Gastrocnemius medialis (tissue), 4 donors: ENCODE measurements around the gene DCBLD2. TPM values are rescaled to one million over a fixed set of nuclear protein-coding genes. Genes with fewer than 3 reads are reported as not detected.

Experiments used
- ATAC-seq, 2 donors: fragments of 150-250 bp; one replicate each; pipeline ENCODE4 v1.9.1; 2016
- DNase-seq, 2 donors: peaks; one replicate each; pipeline ENCODE4 v3.0.0-alpha.2; 2019
- H3K27ac ChIP-seq, 4 donors: fragments of 200-600 bp; sonication (generic); 1 replicate in 1 of 4; 2 replicates in 3 of 4; pipeline ENCODE4 v1.5.1; 2016 to 2018; ENCODE audit warnings: mild to moderate bottlenecking in 2 of 4, moderate library complexity in 1 of 4
- H3K27me3 ChIP-seq, 3 donors: fragments of 200-600 bp; sonication (generic) in 2 of 3; 1 replicate in 1 of 3; 2 replicates in 2 of 3; pipeline versions ENCODE4 v1.5.1 to v1.6.0; 2016 to 2019; ENCODE audit warnings: mild to moderate bottlenecking in 1 of 3, moderate library complexity in 1 of 3
- H3K36me3 ChIP-seq, 2 donors: fragments of 200-600 bp; sonication (generic) in 1 of 2; one replicate each; pipeline ENCODE4 v1.5.1; 2017 to 2018
- H3K4me1 ChIP-seq, 2 donors: fragments of 200-600 bp; sonication (generic) in 1 of 2; one replicate each; pipeline ENCODE4 v1.5.1; 2016 to 2017; ENCODE audit warnings: mild to moderate bottlenecking in 2 of 2
- H3K4me3 ChIP-seq, 4 donors: fragments of 200-600 bp; sonication (generic) in 3 of 4; 1 replicate in 1 of 4; 2 replicates in 3 of 4; pipeline ENCODE4 v1.5.1; 2016 to 2019; ENCODE audit warnings: mild to moderate bottlenecking in 2 of 4
- H3K9me3 ChIP-seq, 3 donors: fragments of 200-600 bp; sonication (generic) in 2 of 3; 1 replicate in 1 of 3; 2 replicates in 2 of 3; pipeline ENCODE4 v1.5.1; 2016 to 2019
- CTCF ChIP-seq, 5 experiments: fragments of 450-650 bp in 3 of 5; fragments of 200-600 bp in 2 of 5; sonication (generic) in 2 of 5; IDR thresholded peaks in 4 of 5; conservative IDR thresholded peaks in 1 of 5; 1 replicate in 4 of 5; 2 replicates in 1 of 5; pipeline ENCODE4 v1.5.1; 2016 to 2019; ENCODE audit warnings: antibody characterized with exemption in 5 of 5, mild to moderate bottlenecking in 3 of 5, moderate library complexity in 3 of 5
- POLR2A ChIP-seq, 2 donors: fragments of 450-650 bp; IDR thresholded peaks; one replicate each; pipeline ENCODE4 v1.6.1; 2017; ENCODE audit warnings: antibody characterized with exemption in 2 of 2, mild to moderate bottlenecking in 2 of 2, moderate library complexity in 2 of 2
- in situ Hi-C, 4 donors: fragments of 200-750 bp; cut with MboI; loops; one replicate each; pipeline versions ENCODE4 v1.15.0 to v1.8.0; 2017; ENCODE audit warnings: low sequenced_read_pairs in 4 of 4
- intact Hi-C: fragments of 100-400 bp; cut with DNase I; formaldehyde crosslinking; loops from one replicate; pipeline ENCODE4 v1.15.1; 2023; ENCODE audit warnings: low total_unique reads
- total RNA-seq, 4 donors: library from RNA; depleted of rRNA; stranded (reverse); fragments of >200 nt; gene quantifications; one replicate each; pipeline versions ENCODE4 v1.1.0 to v1.2.3, GENCODE V29; 2016

Gene DCBLD2
- total RNA-seq, 4 donors from 2014 or later, result 5.6 to 9.0 (median 6.7) TPM

- Histone ChIP-seq H3K27ac (no peak overlapping the region), H3K4me1 (no peaks in the 10 kb centered on the region), H3K9me3 (no peaks in the 10 kb centered on the region), H3K27me3 (no peaks in the 10 kb centered on the region), H3K36me3 (peaks cover 2 to 35% of the 10 kb centered on the region in 2 donors), H3K4me3 (no peak overlapping the region)
- no peak for DNase-seq
- intact Hi-C loops (no loop called here), in situ Hi-C loops (loop anchor here in 2 of 4 donors (25.0 kb wide), 3 partner anchors 355 to 955 kb away; partner anchors contain the start of gene GABRR3 (in 1 of the 2))
- ATAC-seq, result no peak
- no peak for TF ChIP-seq CTCF (IDR thresholded peaks at IDR 0.05 in 4 of 5, conservative IDR thresholded peaks at IDR 0.05 in 1 of 5)
- no peak for TF ChIP-seq POLR2A (IDR thresholded peaks at IDR 0.05)
Measured at GRCh38 chr3:98807561-98807960, 93.9 kb downstream of the DCBLD2 start.

DNA sequence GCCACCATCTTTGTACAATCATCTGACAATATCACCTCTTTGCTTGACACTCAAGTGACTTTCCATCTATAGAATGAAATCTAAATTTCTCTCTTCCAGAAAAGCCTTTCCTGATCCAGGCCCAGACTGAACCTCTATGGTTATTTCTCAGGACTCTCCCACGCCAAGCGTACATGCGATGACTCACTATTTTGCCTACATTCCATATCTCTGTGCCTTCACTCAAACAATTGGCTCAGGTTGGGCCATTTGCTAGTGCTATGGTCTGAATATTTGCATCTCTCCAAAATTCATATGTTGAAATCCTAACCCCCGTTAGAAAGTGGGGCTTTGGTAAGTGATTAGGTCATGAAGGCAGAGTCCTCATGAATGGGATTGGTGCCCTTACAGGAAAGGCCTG, 94.5 kb downstream of the DCBLD2 start:
- Histone ChIP-seq H3K27ac (no peak overlapping the region), H3K36me3 (peaks cover 2 to 35% of the 10 kb centered on the region in 2 donors), H3K4me1 (no peaks in the 10 kb centered on the region), H3K9me3 (no peaks in the 10 kb centered on the region), H3K27me3 (no peaks in the 10 kb centered on the region), H3K4me3 (no peak overlapping the region)
- ATAC-seq (no peak), DNase-seq (no peak)
- in situ Hi-C loops, result loop anchor here in 2 of 4 donors (25.0 kb wide), 3 partner anchors 355 to 955 kb away; partner anchors contain the start of gene GABRR3 (in 1 of the 2)
- TF ChIP-seq CTCF (IDR thresholded peaks at IDR 0.05 in 4 of 5, conservative IDR thresholded peaks at IDR 0.05 in 1 of 5) (no peak), POLR2A (IDR thresholded peaks at IDR 0.05) (no peak)
- intact Hi-C loops, result no loop called here

DNA sequence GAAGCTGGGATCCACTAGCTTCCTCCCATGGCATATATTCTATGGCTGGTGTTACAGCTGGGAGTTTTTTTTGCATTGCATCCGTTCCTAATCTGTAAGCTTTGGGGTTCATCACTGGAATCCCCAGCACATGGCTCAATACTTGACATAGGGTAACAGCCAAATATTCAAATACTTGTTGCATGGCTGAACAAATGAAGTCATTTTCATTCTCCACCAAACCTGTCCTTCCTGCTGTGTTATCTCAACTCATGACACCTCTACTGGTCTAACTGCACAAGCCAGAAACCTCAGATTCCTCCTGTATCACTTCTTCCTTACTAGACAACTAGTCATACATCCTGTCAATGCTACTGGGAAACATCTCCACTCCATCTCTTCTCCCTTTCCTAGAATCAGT, 95.0 kb downstream of the DCBLD2 start:
- H3K27ac ChIP-seq, result no peak overlapping the region
- TF ChIP-seq POLR2A (IDR thresholded peaks at IDR 0.05) (no peak), CTCF (IDR thresholded peaks at IDR 0.05 in 4 of 5, conservative IDR thresholded peaks at IDR 0.05 in 1 of 5) (no peak)
- DNase-seq (no peak), ATAC-seq (no peak)
- H3K9me3 ChIP-seq, result no peaks in the 10 kb centered on the region
- no peaks in the 10 kb centered on the region for H3K4me1 ChIP-seq
- H3K27me3 ChIP-seq, result no peaks in the 10 kb centered on the region
- peaks cover 2 to 35% of the 10 kb centered on the region in 2 donors for H3K36me3 ChIP-seq
- in situ Hi-C loops (loop anchor here in 2 of 4 donors (25.0 kb wide), 3 partner anchors 356 to 956 kb away; partner anchors contain the start of gene GABRR3 (in 1 of the 2)), intact Hi-C loops (no loop called here)
- no peak overlapping the region for H3K4me3 ChIP-seq

DNA sequence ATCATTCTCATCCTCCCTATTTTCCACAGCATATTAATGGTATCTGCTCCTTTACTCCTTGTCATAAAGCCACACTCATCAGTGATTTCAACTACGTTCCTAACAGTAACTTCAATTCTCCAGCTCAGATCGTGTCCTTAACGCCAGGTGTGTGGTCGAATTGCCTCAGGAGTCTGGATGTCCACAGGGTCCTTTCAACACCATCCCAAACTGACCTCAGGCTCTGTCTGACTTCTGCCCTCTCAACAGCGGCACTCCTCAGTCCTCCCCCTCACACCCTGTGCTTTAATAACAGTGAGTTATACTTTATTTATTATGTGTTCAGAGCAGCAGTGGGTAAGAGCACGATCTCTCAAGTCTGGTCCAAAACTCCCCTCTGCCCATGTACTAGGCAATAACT, 95.9 kb downstream of the DCBLD2 start:
- TF ChIP-seq POLR2A (IDR thresholded peaks at IDR 0.05) (no peak), CTCF (IDR thresholded peaks at IDR 0.05 in 4 of 5, conservative IDR thresholded peaks at IDR 0.05 in 1 of 5) (no peak)
- peaks cover 0 to 35% of the 10 kb centered on the region in 2 donors for H3K36me3 ChIP-seq

More for the DNA sequence above, 95.9 kb downstream of the DCBLD2 start:
- no peaks in the 10 kb centered on the region for H3K27me3 ChIP-seq
- no peak overlapping the region for H3K27ac ChIP-seq
- no peaks in the 10 kb centered on the region for H3K9me3 ChIP-seq
- ATAC-seq, result no peak
- no peaks in the 10 kb centered on the region for H3K4me1 ChIP-seq
- no peak overlapping the region for H3K4me3 ChIP-seq
- in situ Hi-C loops (loop anchor here in 2 of 4 donors (25.0 kb wide), 3 partner anchors 357 to 957 kb away; partner anchors contain the start of gene GABRR3 (in 1 of the 2)), intact Hi-C loops (no loop called here)
- DNase-seq, result no peak
